HG02981 (cell line): ENCODE data around the gene MAGEH1.
A peak's percentile ranks its signal among the peaks of the same experiment; 100 is the strongest.
"Not testable (repeated sequence)": the region's sequence is repeated elsewhere in the genome, so short reads cannot be mapped to it uniquely, and the experiment has no call there.

Experiments
- ATAC-seq: cut with Tn5 transposase; IDR thresholded peaks from one replicate; pipeline ENCODE4 v1.9.1; 2021; ENCODE audit warnings: mild to moderate bottlenecking, moderate library complexity; ENCODE audit not compliant: unreplicated experiment

The MAGEH1 gene, protein sequence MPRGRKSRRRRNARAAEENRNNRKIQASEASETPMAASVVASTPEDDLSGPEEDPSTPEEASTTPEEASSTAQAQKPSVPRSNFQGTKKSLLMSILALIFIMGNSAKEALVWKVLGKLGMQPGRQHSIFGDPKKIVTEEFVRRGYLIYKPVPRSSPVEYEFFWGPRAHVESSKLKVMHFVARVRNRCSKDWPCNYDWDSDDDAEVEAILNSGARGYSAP

DNA sequence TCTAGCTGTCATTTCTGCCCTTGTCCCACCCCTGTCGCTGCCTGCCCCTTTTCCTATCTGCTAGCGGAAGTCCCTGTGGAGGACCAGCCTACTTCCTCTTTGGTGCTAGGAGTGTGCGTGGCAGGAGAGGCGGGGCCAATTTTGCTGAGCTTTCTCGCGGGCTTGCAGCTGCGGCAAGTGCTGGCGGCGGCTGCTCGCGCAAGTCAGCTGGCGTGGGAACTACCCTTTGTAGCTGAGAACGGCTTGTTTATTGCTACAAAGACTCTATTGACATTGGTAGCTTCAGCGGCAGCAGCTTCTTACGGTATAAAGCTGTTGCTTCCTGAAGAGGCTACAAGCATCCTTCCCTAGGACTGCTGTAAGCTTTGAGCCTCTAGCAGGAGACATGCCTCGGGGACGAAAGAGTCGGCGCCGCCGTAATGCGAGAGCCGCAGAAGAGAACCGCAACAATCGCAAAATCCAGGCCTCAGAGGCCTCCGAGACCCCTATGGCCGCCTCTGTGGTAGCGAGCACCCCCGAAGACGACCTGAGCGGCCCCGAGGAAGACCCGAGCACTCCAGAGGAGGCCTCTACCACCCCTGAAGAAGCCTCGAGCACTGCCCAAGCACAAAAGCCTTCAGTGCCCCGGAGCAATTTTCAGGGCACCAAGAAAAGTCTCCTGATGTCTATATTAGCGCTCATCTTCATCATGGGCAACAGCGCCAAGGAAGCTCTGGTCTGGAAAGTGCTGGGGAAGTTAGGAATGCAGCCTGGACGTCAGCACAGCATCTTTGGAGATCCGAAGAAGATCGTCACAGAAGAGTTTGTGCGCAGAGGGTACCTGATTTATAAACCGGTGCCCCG is at the start of gene MAGEH1:
Gene MAGEH1, plus strand, starts transcription at position 138 of the 843 bp plus-strand sequence. Its CDS starts 248 bp downstream, at position 386.
- ATAC-seq = peak; percentile 96

DNA sequence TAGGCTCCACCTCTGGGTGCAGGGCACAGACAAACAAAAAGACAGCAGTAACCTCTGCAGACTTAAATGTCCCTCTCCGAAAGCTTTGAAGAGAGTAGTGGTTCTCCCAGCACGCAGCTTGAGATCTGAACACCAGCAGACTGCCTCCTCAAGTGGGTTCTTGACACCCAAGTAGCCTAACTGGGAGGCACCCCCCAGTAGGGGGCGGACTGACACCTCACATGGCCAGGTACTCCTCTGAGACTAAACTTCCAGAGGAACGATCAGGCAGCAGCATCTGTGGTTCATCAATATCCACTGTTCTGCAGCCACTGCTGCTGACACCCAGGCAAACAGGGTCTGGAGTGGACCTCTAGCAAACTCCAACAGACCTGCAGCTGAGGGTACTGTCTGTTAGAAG is 24.8 kb upstream of the MAGEH1 start:
- ATAC-seq = not testable (repeated sequence)

DNA sequence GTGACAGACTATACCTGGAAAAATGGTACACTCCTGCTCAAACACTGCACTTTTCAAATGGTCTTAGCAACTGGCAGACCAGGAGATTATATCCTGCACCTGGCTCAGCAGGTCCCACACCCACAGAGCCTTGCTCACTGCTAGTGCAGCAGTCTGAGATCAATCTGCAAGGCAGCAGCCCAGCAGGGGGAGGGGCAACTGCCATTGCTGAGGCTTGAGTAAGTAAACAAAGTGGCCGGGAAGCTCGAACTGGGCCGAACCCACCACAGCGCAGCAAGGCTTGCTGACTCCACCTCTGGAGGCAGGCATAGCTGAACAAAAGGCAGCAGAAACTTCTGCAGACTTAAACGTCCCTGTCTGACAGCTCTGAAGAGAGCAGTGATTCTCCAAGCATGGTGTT is 8.5 kb upstream of the MAGEH1 start:
- not testable (repeated sequence) for ATAC-seq

DNA sequence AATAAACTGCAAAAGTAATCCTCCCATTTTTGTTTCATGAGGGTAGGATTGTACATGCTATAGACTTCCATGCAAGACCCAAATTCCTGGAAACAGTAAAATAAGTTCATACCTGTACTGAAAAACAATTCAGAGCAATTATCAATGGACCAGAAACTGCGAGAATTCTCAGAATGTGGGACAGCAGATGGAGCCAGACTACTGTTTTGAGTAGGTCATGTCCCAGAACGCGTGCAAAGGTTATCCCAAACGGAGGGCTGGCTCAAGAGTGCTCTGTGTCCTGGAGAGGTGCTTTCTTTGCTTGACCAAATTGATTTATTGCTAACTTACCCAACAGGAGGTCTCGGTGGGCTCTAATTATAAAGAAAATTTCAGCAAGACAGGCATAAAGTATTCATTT is 1.7 kb upstream of the MAGEH1 start:
- no peak for ATAC-seq

DNA sequence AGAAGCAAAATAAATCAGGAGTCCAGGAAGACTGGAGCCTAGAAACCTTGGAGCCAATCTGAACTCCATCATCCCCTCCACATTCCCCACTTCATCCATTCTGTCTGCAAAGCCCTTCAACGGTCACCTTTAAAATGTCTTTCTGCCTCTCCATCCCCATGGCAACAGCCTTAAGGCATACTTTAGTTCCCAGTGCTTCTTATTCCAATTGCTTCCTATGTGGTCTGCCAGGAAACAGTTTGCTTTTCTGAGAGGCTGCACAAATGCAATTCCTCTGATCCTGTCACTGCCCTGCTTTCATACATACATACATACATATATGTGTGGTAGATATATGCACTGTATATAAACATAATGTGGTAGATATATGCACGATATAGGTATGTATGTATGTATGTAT is 786 bp upstream of the MAGEH1 start:
- ATAC-seq = no peak

DNA sequence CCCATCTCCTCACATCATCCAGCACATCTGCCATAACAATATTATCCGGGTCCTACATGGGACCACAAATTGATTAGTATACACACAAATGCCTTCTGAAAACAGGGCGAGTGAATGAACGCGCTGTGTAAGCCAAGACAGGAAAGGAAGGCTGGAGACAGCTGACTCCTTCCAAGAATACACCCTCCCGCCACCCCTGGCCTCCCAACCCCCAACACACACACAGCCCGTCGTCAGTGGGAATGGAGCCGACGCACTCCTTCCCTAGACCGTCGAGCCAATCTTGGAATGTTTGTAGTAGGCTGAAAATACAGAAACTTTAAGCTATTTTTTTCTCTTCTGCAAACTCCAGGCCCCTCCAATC is 319 bp upstream of the MAGEH1 start:
- ATAC-seq = peak; percentile 15

DNA sequence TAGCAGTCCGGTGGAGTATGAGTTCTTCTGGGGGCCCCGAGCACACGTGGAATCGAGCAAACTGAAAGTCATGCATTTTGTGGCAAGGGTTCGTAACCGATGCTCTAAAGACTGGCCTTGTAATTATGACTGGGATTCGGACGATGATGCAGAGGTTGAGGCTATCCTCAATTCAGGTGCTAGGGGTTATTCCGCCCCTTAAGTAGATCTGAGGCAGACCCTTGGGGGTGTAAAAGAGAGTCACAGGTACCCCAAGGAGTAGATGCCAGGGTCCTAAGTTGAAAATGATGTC is 852 bp downstream of the MAGEH1 start:
- peak; percentile 5 for ATAC-seq

DNA sequence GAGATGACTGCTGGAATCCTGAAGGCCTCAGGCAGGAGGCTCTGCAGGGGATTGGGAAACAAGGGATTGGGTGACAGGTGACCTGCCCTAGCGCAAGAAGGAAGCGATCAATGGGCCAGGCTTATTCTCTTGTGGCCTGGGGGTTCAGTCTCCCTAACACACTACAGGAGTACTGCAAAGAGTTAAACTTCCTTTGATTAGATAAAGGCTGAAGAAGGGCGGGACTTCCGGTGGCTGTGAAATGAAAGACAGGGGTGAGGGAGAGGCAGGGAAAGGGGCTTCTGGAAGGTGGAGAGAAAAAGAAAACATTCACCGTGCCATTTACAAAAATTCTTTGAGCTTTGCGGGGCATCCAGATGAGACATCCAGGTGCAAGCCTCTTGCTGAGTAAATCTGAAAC is 3.8 kb downstream of the MAGEH1 start:
- ATAC-seq = not testable (repeated sequence)

DNA sequence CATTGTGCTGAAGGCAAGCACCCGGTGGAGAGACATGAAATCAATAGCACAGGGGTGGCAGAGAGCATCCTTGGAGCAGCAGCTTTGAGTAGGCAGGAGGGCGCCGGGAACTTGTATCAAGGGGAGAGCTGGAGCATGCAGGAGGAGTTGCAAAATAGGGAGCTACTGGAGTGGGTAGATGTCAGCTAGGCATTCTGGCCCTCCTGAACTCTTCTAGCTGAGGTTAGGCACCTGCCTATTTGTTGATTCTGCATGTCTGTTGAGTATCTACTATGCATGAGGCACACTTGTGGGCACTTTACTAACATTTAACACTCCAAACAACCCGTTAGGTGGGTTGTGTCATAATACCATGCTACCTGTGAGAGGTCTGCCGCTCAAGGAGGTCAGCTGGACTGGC is 7.5 kb downstream of the MAGEH1 start:
- not testable (repeated sequence) for ATAC-seq

DNA sequence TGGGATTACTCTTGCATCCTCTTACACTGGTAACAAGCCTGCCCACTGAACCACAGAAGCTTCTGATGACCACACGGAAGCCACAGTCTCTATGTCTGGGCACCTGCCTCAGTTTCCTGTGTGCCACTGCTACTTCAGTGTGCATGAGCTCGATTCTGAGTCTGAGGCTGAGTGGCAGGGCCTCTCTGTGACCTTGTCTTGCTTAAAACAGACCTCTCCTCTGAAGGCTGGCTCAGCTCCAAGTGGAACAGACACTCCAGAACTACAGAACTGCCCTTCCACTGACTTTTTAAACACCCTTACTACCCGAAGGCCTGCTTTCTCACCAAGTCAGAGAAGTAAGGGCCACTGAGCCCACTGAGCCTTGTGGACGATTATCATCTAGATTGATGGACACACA is 8.0 kb downstream of the MAGEH1 start:
- not testable (repeated sequence) for ATAC-seq

DNA sequence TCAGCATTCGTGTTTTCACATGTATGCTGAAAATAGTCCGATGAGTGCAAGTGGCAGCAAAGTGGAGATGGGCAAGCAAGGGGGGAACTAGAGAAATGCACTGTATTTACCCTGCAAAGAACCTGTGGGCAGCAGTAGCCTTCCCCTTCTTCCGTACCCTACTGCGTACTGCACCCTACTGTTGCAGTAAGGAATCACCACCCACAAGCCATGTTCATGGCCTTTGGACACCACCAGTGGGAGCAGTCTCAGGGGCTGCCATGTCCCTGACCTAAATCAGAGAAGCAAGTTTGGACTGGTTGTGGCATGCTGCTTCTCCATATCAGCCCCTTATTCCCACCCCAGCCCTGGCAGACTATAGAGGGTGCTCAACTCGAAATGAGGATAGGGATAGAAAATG is 12.1 kb downstream of the MAGEH1 start:
- not testable (repeated sequence) for ATAC-seq

DNA sequence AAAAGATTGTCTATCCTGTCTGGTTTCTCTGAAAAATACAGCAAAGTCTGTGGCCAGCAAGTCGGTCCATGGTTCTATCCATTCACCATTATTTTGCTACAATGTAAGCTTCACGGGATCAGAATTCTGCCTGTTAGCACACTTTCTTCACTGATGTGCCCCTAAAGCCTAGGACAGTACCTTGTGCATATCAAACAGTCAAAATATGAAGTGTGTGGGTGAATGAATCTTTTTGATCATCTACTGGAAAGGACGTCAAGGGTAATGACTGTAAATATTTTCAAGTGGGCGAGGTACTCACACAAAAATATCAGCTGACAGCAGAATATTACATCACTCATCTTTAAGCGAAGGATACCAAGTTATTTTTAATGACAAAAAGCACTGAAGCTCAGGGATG is 13.2 kb downstream of the MAGEH1 start:
- not testable (repeated sequence) for ATAC-seq

DNA sequence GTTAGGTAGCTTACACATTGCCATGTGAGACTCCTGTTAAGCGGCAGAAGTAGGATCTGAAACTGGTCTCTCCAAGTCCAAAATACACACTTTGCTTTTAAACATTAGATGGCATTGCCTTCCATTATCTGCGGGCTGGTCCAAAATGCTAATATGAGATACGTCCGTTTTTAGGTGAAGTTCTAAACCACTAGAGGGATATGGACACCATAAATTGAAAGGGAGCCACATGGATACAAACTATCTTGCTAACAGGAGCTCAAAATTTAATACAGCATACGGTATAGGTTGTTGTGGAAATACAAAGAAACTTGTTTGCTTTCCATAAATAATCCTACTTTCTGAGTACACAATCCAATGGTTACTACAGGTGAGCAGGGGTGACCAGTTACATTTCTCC is 13.9 kb downstream of the MAGEH1 start:
- ATAC-seq = not testable (repeated sequence)

DNA sequence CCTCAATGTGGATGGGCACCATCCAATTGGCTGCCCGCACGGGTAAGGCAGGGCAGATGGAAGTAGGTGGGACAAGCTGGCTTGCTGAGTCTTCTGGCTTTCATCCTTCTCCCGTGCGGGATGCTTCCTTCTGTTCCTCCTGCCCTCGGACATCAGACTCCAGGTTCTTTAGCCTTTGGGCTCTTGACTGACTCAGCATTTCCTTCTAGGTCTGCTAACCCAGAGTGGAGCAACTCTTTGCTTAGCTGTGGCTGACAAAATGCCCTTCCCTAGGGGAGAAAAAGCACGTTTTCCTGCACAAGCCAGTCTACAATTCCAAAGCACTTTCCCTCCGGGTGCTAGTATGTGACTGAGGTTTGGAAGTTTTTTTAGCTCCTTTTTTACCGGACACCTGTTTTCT is 28.0 kb downstream of the MAGEH1 start:
- not testable (repeated sequence) for ATAC-seq

DNA sequence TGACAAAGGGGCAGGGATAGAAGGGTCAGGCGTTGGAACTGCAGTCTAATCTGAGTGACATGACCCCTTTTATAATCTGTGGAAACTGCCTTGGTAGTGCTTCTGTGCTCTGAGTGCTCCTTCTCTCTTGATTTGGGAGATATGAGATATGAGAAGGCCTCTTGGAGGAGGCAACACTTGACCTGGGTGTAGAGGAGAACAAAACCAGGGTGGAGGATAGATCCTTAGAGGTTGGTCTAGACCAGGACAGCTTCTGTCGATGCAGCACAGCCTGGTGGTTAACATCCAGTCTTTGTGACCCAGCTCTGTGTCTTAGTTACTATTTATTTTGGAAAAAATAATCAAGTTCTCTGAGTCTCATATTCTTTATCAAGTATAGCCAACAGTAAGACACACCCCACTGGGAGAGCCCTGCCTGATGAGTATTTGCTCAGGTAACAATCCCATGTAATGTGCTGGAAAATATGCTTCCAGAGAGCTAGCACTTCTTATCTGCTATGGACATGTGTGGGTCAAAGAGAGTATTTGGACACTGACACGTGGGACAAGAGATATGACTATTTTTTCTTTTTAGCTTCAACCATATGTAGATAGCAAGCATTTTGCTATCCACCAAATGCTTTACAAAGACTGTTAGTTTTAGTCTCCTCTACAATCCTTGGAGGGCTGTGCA is 28.6 kb downstream of the MAGEH1 start:
- no peak for ATAC-seq

DNA sequence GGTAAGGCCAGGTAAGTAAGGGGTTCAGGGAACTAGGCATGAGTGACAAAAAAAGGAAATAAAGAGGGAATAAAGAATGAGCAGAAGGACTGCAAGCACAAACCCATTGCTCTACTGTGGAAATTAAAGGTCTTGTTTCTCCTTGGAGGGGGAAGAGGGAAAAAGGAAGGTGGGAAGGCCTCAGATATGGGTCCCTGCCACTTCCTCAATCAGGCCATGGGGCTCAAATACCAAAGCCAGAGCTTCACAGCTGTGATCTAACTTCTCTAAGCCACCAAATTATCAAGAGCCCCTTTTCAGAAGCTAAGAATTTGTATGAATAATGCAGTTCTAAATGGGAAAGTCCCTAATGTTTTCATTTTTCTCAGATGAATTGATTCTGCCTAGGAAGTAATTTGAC is 33.0 kb downstream of the MAGEH1 start:
- no peak for ATAC-seq

DNA sequence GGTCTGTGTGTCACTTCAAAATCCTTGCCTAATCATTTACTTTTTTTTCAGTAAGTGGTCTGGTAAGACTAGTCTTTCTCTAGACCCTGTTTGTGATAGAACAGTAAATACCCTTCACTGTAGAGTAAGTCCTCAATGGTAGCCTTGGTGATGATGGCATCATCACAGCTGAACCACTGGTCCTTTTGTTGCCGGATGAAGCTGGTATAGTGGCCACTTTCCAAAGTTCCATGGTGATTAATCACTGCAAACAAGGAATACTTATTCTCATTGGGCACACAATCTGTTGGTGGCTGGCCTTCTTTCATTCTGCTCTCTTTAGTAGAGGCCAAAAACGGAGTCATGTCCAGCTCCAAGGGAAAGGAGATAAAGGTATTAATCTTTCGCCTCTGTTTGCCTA is 34.8 kb downstream of the MAGEH1 start:
- ATAC-seq = no peak

DNA sequence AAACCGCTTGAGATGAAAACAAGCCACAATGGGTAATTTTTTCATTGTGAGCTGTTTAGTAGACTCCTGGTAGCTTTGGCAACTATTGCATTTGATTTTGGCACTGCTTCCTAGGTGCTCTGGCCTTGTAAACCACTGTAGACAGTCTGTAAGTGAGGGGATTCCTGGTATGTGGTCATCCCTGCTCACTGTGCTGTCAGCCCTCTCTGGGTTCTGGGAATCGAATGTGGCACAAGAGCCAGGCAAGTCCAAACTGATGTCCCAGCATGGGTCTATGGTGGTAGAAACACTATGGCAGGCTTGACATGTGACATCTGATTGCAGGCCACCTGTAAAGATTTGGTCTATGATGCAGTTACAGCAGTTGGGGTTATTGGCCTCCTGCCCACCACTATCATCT is 35.2 kb downstream of the MAGEH1 start:
- ATAC-seq = no peak

DNA sequence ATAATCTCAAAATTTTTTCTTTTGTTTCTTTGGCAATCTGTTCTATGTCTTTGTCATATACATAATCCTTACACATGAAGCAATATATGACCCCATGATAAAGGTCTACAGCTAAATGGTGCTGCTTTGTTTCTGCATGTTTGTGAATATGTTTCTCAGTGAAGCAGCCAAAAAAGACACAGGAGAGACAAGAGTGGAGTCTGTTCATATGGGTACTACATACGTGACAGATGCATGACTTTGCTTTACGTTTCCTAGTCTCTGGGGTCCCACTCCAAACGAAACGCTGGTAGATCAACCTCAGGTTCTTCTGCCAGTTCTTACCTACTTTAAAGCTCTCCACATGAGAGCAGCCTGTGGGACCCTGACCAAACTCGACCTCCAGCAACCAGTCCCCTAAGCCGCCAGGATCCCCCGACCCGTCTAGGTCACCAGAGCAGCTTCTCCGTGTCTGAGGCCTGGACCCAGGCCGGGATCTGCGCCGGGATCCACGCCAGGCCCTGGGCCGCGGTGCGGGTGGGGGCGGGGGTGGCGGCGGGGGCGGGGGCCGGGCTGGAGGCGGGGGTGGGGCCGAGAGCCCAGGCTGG is 36.2 kb downstream of the MAGEH1 start:
- peak; percentile 12 for ATAC-seq

DNA sequence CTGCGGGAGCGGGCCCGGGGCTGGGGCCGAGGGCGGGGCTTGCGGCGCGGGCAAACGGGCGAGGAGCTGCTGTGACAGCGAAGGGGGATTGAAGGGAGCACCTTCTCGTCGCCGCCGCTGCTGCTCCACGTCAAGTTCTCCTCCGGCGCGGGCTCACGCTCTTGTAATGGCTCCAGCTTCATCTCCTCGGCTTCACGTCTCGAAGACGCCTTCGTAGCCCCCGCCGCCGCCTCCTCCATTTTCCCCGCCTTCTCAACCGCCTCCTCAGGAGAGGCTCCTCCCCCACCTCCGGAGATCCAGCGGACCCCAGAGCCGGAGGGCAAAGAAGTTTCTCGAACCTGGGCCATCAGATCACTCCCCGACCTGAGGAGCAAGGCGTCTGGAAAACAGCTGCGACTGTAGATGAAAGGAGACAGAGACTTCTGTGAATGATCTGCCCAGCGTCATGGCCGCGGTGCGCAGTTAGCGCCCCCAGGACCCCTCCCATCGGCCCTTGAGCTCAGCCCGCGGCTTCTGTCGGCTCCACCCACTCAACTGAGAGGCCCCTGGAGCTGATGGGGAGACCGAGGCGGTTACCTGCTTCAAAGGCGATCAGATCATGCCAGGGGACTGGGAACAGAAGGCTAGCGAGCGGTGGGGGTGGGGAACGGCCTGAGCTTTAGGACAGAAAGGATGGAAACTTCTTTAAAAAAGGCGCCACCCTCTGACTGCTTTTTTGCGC is 36.8 kb downstream of the MAGEH1 start:
- ATAC-seq = peak; percentile 50
